IMR-90 (cell line): ENCODE results near the gene ADIG. TPM values are rescaled to one million over a fixed set of nuclear protein-coding genes. Genes with fewer than 3 reads are reported as not detected.

Experiments
- ATAC-seq: fragments of 200-7000 bp; cut with Tn5 transposase; 2 replicates; pipeline ENCODE4 v1.9.1; 2020; ENCODE audit warnings: low read depth, mild to moderate bottlenecking, moderate library complexity
- BruUV-seq: library from RNA; stranded (reverse); fragments of 400-500 nt; replicated peaks from 2 replicates; lab custom pipeline; 2021; lab: Mats Ljungman, UMichigan
- CTCF ChIA-PET: fragments of 300-600 bp; formaldehyde crosslinking; extraction: SDS; loops from one replicate; lab custom pipeline; 2021; ENCODE audit warnings: antibody characterized with exemption; lab: Yijun Ruan, JAX
- POLR2A ChIA-PET: fragments of 300-600 bp; sonication (Branson Sonifier 250); formaldehyde crosslinking; loops from one replicate; lab custom pipeline; 2022; ENCODE audit warnings: antibody characterized with exemption; ENCODE audit not compliant: unreplicated experiment; lab: Charles Lee
- DNase-seq: peaks from one replicate; pipeline ENCODE4 v3.0.0; 2013
- H2AFZ ChIP-seq: replicated peaks from 2 replicates; pipeline ENCODE3; 2013; ENCODE audit warnings: low read length, mild to moderate bottlenecking; ENCODE audit not compliant: poor library complexity
- H2AK5ac ChIP-seq: 2 replicates; pipeline ENCODE4 v1.6.1; 2013; ENCODE audit warnings: low read depth, low read length, inconsistent platforms
- H2AK9ac ChIP-seq: replicated peaks from 2 replicates; pipeline ENCODE3; 2013; ENCODE audit warnings: mild to moderate bottlenecking, low read depth, low read length, moderate library complexity; ENCODE audit not compliant: poor library complexity
- H2BK120ac ChIP-seq: 2 replicates; pipeline ENCODE4 v1.6.1; 2013; ENCODE audit warnings: low read depth, low read length, inconsistent platforms
- H2BK15ac ChIP-seq: 3 replicates; pipeline ENCODE4 v1.6.1; 2013; ENCODE audit warnings: low read depth, low read length, inconsistent platforms
- H2BK20ac ChIP-seq: 2 replicates; pipeline ENCODE4 v1.6.1; 2013; ENCODE audit warnings: low read depth, mild to moderate bottlenecking, inconsistent platforms, low read length, moderate library complexity
- H2BK5ac ChIP-seq: 2 replicates; pipeline ENCODE4 v1.6.1; 2013; ENCODE audit warnings: mild to moderate bottlenecking, low read depth, low read length, inconsistent platforms; ENCODE audit not compliant: poor library complexity, severe bottlenecking
- H3K14ac ChIP-seq: replicated peaks from 2 replicates; pipeline ENCODE4 v1.6.1; 2013; ENCODE audit warnings: low read depth, low read length, inconsistent platforms
- H3K18ac ChIP-seq: 2 replicates; pipeline ENCODE4 v1.6.1; 2013; ENCODE audit warnings: low read depth, low read length, control low read depth
- H3K23ac ChIP-seq: 2 replicates; pipeline ENCODE4 v1.6.1; 2013; ENCODE audit warnings: low read depth, low read length, inconsistent platforms
- H3K27ac ChIP-seq: 2 replicates; pipeline ENCODE4 v1.5.1; 2013; ENCODE audit warnings: mild to moderate bottlenecking, control low read depth, low read length; ENCODE audit not compliant: insufficient read depth
- H3K27me3 ChIP-seq: 2 replicates; pipeline ENCODE4 v1.6.1; 2013; ENCODE audit warnings: low read length; ENCODE audit not compliant: control insufficient read depth, insufficient read depth
- H3K36me3 ChIP-seq: 2 replicates; pipeline ENCODE4 v1.6.1; 2013; ENCODE audit warnings: low read length, mixed read lengths; ENCODE audit not compliant: control insufficient read depth, insufficient read depth
- H3K4ac ChIP-seq: 2 replicates; pipeline ENCODE4 v1.6.1; 2013; ENCODE audit warnings: low read depth, low read length, inconsistent platforms
- H3K4me1 ChIP-seq: 2 replicates; pipeline ENCODE4 v1.6.1; 2013; ENCODE audit warnings: low read length, mixed read lengths; ENCODE audit not compliant: control insufficient read depth, insufficient read depth
- H3K4me2 ChIP-seq: 2 replicates; pipeline ENCODE4 v1.6.1; 2013; ENCODE audit warnings: low read depth, mild to moderate bottlenecking, control low read depth, low read length, moderate library complexity
- H3K4me3 ChIP-seq: 2 replicates; pipeline ENCODE4 v1.5.1; 2013; ENCODE audit warnings: low read depth, mild to moderate bottlenecking, control low read depth, low read length, moderate library complexity; ENCODE audit not compliant: insufficient read depth
- H3K56ac ChIP-seq: 2 replicates; pipeline ENCODE4 v1.6.1; 2013; ENCODE audit warnings: low read length, inconsistent platforms; ENCODE audit not compliant: insufficient read depth; ENCODE audit errors: extremely low read depth
- H3K79me1 ChIP-seq, 2 experiments: 2 replicates each; pipeline ENCODE4 v1.6.1; 2013; ENCODE audit warnings: low read length in 2 of 2, inconsistent platforms in 1 of 2, low read depth in 1 of 2
- H3K9ac ChIP-seq: 2 replicates; pipeline ENCODE4 v1.6.1; 2013; ENCODE audit warnings: low read depth, low read length, control low read depth
- H3K9me1 ChIP-seq: 2 replicates; pipeline ENCODE4 v1.6.1; 2013; ENCODE audit warnings: low read length, inconsistent platforms; ENCODE audit not compliant: insufficient read depth
- H3K9me3 ChIP-seq: 2 replicates; pipeline ENCODE4 v1.6.1; 2013; ENCODE audit warnings: low read length; ENCODE audit not compliant: control insufficient read depth, insufficient read depth
- H4K20me1 ChIP-seq: 2 replicates; pipeline ENCODE4 v1.6.1; 2013; ENCODE audit warnings: low read length, inconsistent platforms; ENCODE audit not compliant: insufficient read depth
- H4K5ac ChIP-seq: 2 replicates; pipeline ENCODE4 v1.6.1; 2013; ENCODE audit warnings: mild to moderate bottlenecking, low read depth, low read length, control low read depth
- H4K8ac ChIP-seq, 2 experiments: 2 replicates each; pipeline ENCODE4 v1.6.1; 2013; ENCODE audit warnings: low read depth in 2 of 2, low read length in 2 of 2, control low read depth in 1 of 2, inconsistent platforms in 1 of 2
- H4K91ac ChIP-seq: 2 replicates; pipeline ENCODE4 v1.6.1; 2013; ENCODE audit warnings: low read depth, low read length, inconsistent platforms; ENCODE audit not compliant: insufficient read depth
- BHLHE40 ChIP-seq: fragments of 150-350 bp; IDR thresholded peaks from 2 replicates; pipeline ENCODE4 v1.6.1; 2016; ENCODE audit warnings: mild to moderate bottlenecking, low read depth, low read length
- CEBPB ChIP-seq: IDR thresholded peaks from 2 replicates; pipeline ENCODE4 v1.6.1; 2012; ENCODE audit warnings: low read depth, low read length, improper control_type of control experiment
- CHD1 ChIP-seq: IDR thresholded peaks from 2 replicates; pipeline ENCODE4 v1.6.1; 2012; ENCODE audit warnings: low read depth, low read length, improper control_type of control experiment
- CTCF ChIP-seq: conservative IDR thresholded peaks from 2 replicates; pipeline ENCODE4 v1.5.1; 2012; ENCODE audit warnings: mild to moderate bottlenecking, low read depth, low read length, improper control_type of control experiment
- ELK1 ChIP-seq: fragments of 150-350 bp; IDR thresholded peaks from 2 replicates; pipeline ENCODE4 v1.6.1; 2016; ENCODE audit warnings: low read depth, mild to moderate bottlenecking, low read length, moderate library complexity, borderline replicate concordance
- FOS ChIP-seq: fragments of 150-350 bp; IDR thresholded peaks from 2 replicates; pipeline ENCODE4 v1.6.1; 2016; ENCODE audit warnings: low read depth, low read length
- MAFK ChIP-seq: IDR thresholded peaks from 2 replicates; pipeline ENCODE4 v1.6.1; 2012; ENCODE audit warnings: low read depth, low read length, improper control_type of control experiment
- MAZ ChIP-seq: IDR thresholded peaks from 2 replicates; pipeline ENCODE4 v1.6.1; 2012; ENCODE audit warnings: low read depth, mild to moderate bottlenecking, low read length, improper control_type of control experiment, moderate library complexity, borderline replicate concordance
- MXI1 ChIP-seq: IDR thresholded peaks from 2 replicates; pipeline ENCODE4 v1.6.1; 2012; ENCODE audit warnings: low read depth, mild to moderate bottlenecking, low read length, moderate library complexity, borderline replicate concordance
- NFE2L2 ChIP-seq: fragments of 150-350 bp; IDR thresholded peaks from 2 replicates; pipeline ENCODE4 v1.6.1; 2016; ENCODE audit warnings: low read depth, mild to moderate bottlenecking, low read length
- POLR2A ChIP-seq: IDR thresholded peaks from 2 replicates; pipeline ENCODE4 v1.6.1; 2012; ENCODE audit warnings: mild to moderate bottlenecking, low read depth, low read length
- RAD21 ChIP-seq: IDR thresholded peaks from 2 replicates; pipeline ENCODE4 v1.6.1; 2012; ENCODE audit warnings: low read length, improper control_type of control experiment
- RCOR1 ChIP-seq: IDR thresholded peaks from 2 replicates; pipeline ENCODE4 v1.6.1; 2012; ENCODE audit warnings: mild to moderate bottlenecking, low read length, improper control_type of control experiment; ENCODE audit not compliant: insufficient replicate concordance
- RFX5 ChIP-seq: IDR thresholded peaks from 2 replicates; pipeline ENCODE4 v1.8.0; 2012; ENCODE audit warnings: low read depth, mild to moderate bottlenecking, low read length, moderate library complexity
- SMC3 ChIP-seq: fragments of 150-350 bp; IDR thresholded peaks from 2 replicates; pipeline ENCODE4 v1.6.1; 2016; ENCODE audit warnings: low read depth, mild to moderate bottlenecking, antibody characterized with exemption, low read length, moderate library complexity
- USF2 ChIP-seq: fragments of 150-350 bp; IDR thresholded peaks from 2 replicates; pipeline ENCODE4 v1.6.1; 2017; ENCODE audit warnings: mild to moderate bottlenecking, antibody characterized with exemption, low read length, low read depth
- WGBS, 2 experiments: methylation state at CpG; one replicate each; pipeline versions ENCODE4 v1.1.5 to v1.1.7; 2013; ENCODE audit warnings: missing lambda C conversion rate in 2 of 2; ENCODE audit not compliant: insufficient read length in 1 of 2; ENCODE audit errors: extremely low coverage in 2 of 2; 5-methylcytosine and 5-hydroxymethylcytosine counted together
- dilution Hi-C: fragments of 300-500 bp; cut with HindIII; formaldehyde crosslinking; loops from one replicate; pipeline ENCODE4 v1.14.3; 2018; ENCODE audit warnings: low sequenced_read_pairs; ENCODE audit not compliant: unreplicated experiment
- in situ Hi-C: fragments of 300-500 bp; cut with MboI; formaldehyde crosslinking; loops from 3 replicates; pipeline ENCODE4 v1.14.3; 2019; ENCODE audit warnings: low sequenced_read_pairs, inconsistent platforms, mixed read lengths
- intact Hi-C: fragments of 100-400 bp; cut with micrococcal nuclease; formaldehyde crosslinking; loops from 2 replicates; pipeline ENCODE4 v1.10.0; 2022
- polyA plus RNA-seq, 3 experiments: library from polyadenylated mRNA; depleted of rRNA; stranded (reverse); fragments of >200 nt; gene quantifications; 2 replicates each; pipeline ENCODE4 v1.2.3, GENCODE V29; 2012; ENCODE audit warnings: low replicate concordance in 1 of 3
- total RNA-seq: library from RNA; depleted of rRNA; stranded (reverse); fragments of >200 nt; gene quantifications from 2 replicates; pipeline ENCODE4 v1.2.3, GENCODE V29; 2012

The ADIG gene
- total and polyA plus RNA-seq, 2 of the 4 experiments (the other 2 are of a cell fraction): not detected

GRCh38 chr20:38548356-38549083 lies 32.5 kb upstream of the ADIG start:
- H3K18ac ChIP-seq: no peak overlapping the region
- no CpG with 5 or more reads among the region's 3 CpGs for WGBS, 2 experiments
- no peak overlapping the region for H3K23ac ChIP-seq
- no peak overlapping the region for H3K4me3 ChIP-seq
- H3K4me2 ChIP-seq: no peak overlapping the region
- H4K8ac ChIP-seq: no peak overlapping the region
- H3K27ac ChIP-seq: no peak overlapping the region
- peaks cover 45% of the 10 kb centered on the region for H3K36me3 ChIP-seq
- no peak overlapping the region for H2BK20ac ChIP-seq
- no peak overlapping the region for H3K4ac ChIP-seq
- no peaks in the 10 kb centered on the region; the same call in 1 of the 2 replicates for H3K9me1 ChIP-seq
- ATAC-seq (no peak), DNase-seq (no peak)
- no peak overlapping the region for H2AK9ac ChIP-seq
- in situ Hi-C loops: no loop called here
- H3K4me1 ChIP-seq: no peaks in the 10 kb centered on the region
- intact Hi-C loops: no loop called here
- no peaks in the 10 kb centered on the region for H3K27me3 ChIP-seq
- no peak overlapping the region for H4K91ac ChIP-seq
- no TSS peak for BruUV-seq
- no peak overlapping the region for H3K9ac ChIP-seq
- no peak overlapping the region for H3K14ac ChIP-seq
- no peak overlapping the region for H2BK5ac ChIP-seq
- CTCF ChIA-PET: interaction anchor here (1.3 kb wide), 1 partner anchor 21 kb away, joined by 3 read pairs; no protein-coding TSS in a partner anchor
- dilution Hi-C loops: no loop called here
- no peak overlapping the region for H3K56ac ChIP-seq
- H2AK5ac ChIP-seq: no peak overlapping the region
- H4K20me1 ChIP-seq: no peaks in the 10 kb centered on the region
- H4K5ac ChIP-seq: no peak overlapping the region
- H2BK120ac ChIP-seq: no peak overlapping the region
- H3K9me3 ChIP-seq: no peaks in the 10 kb centered on the region
- H2AFZ ChIP-seq: no peak overlapping the region
- peaks cover 0 to 1% of the 10 kb centered on the region in 2 experiments; a peak in 3 of 4 replicates for H3K79me1 ChIP-seq
- TF ChIP-seq RFX5 (no peak), CHD1 (no peak), RAD21 (no peak), FOS (no peak), CEBPB (no peak), USF2 (no peak), MAFK (no peak), ELK1 (no peak), MAZ (no peak), NFE2L2 (no peak), POLR2A (no peak), BHLHE40 (no peak), MXI1 (no peak), SMC3 (no peak), RCOR1 (no peak), CTCF (no peak)
- H2BK15ac ChIP-seq: no peak overlapping the region
- POLR2A ChIA-PET: no interaction called here
